ENCODE results near the gene ZNF597.

Gene ZNF597

GRCh38 chr16:3472878-3473595, 29.7 kb upstream of the ZNF597 start:
- Histone ChIP-seq H3K9ac (ENCODE audit: low read depth, low read length) (no peak overlapping the region), H3K4me1 (ENCODE audit: control insufficient read depth, insufficient read depth, low read length) (no peaks in the 10 kb centered on the region), H3K27me3 (ENCODE audit: control insufficient read depth, insufficient read depth, low read length) (no peaks in the 10 kb centered on the region), H3K4me3 (ENCODE audit: low read depth, low read length) (no peak overlapping the region), H3K9me3 (ENCODE audit: control insufficient read depth, insufficient read depth, low read length) (no peaks in the 10 kb centered on the region), H3K36me3 (ENCODE audit: control insufficient read depth, insufficient read depth, low read length) (peaks cover 2% of the 10 kb centered on the region)

GRCh38 chr16:3471518-3472176, 28.3 kb upstream of the ZNF597 start:
- H3K9ac ChIP-seq (ENCODE audit: low read depth, low read length): no peak overlapping the region
- no peak overlapping the region for H3K4me3 ChIP-seq (ENCODE audit: low read depth, low read length)
- peaks cover 2% of the 10 kb centered on the region for H3K36me3 ChIP-seq (ENCODE audit: control insufficient read depth, insufficient read depth, low read length)
- no peaks in the 10 kb centered on the region for H3K27me3 ChIP-seq (ENCODE audit: control insufficient read depth, insufficient read depth, low read length)
- H3K9me3 ChIP-seq (ENCODE audit: control insufficient read depth, insufficient read depth, low read length): no peaks in the 10 kb centered on the region
- no peaks in the 10 kb centered on the region for H3K4me1 ChIP-seq (ENCODE audit: control insufficient read depth, insufficient read depth, low read length)

- no peak overlapping the region for H3K4me3 ChIP-seq (ENCODE audit: low read depth, low read length)
- H3K4me1 ChIP-seq (ENCODE audit: control insufficient read depth, insufficient read depth, low read length): no peaks in the 10 kb centered on the region
- H3K9ac ChIP-seq (ENCODE audit: low read depth, low read length): no peak overlapping the region
- H3K9me3 ChIP-seq (ENCODE audit: control insufficient read depth, insufficient read depth, low read length): no peaks in the 10 kb centered on the region
- peaks cover 2% of the 10 kb centered on the region for H3K36me3 ChIP-seq (ENCODE audit: control insufficient read depth, insufficient read depth, low read length)
- H3K27me3 ChIP-seq (ENCODE audit: control insufficient read depth, insufficient read depth, low read length): no peaks in the 10 kb centered on the region
These were observed 27.4 kb upstream of the ZNF597 start for GRCh38 chr16:3470723-3471122.

- H3K27me3 ChIP-seq (ENCODE audit: control insufficient read depth, insufficient read depth, low read length): no peaks in the 10 kb centered on the region
- no peak overlapping the region for H3K9ac ChIP-seq (ENCODE audit: low read depth, low read length)
- no peaks in the 10 kb centered on the region for H3K4me1 ChIP-seq (ENCODE audit: control insufficient read depth, insufficient read depth, low read length)
- H3K9me3 ChIP-seq (ENCODE audit: control insufficient read depth, insufficient read depth, low read length): no peaks in the 10 kb centered on the region
- H3K4me3 ChIP-seq (ENCODE audit: low read depth, low read length): no peak overlapping the region
- H3K36me3 ChIP-seq (ENCODE audit: control insufficient read depth, insufficient read depth, low read length): peaks cover 2% of the 10 kb centered on the region
These were observed 26.4 kb upstream of the ZNF597 start for GRCh38 chr16:3469736-3470135.

- Histone ChIP-seq H3K9me3 (ENCODE audit: control insufficient read depth, insufficient read depth, low read length) (no peaks in the 10 kb centered on the region), H3K9ac (ENCODE audit: low read depth, low read length) (no peak overlapping the region), H3K4me3 (ENCODE audit: low read depth, low read length) (no peak overlapping the region), H3K27me3 (ENCODE audit: control insufficient read depth, insufficient read depth, low read length) (no peaks in the 10 kb centered on the region), H3K36me3 (ENCODE audit: control insufficient read depth, insufficient read depth, low read length) (peaks cover 2% of the 10 kb centered on the region), H3K4me1 (ENCODE audit: control insufficient read depth, insufficient read depth, low read length) (no peaks in the 10 kb centered on the region)
These were observed 25.2 kb upstream of the ZNF597 start for GRCh38 chr16:3468501-3468900.

- H3K4me3 ChIP-seq (ENCODE audit: low read depth, low read length): peak overlapping the region; percentile 6
- H3K36me3 ChIP-seq (ENCODE audit: control insufficient read depth, insufficient read depth, low read length): peaks cover 2% of the 10 kb centered on the region
- no peaks in the 10 kb centered on the region for H3K4me1 ChIP-seq (ENCODE audit: control insufficient read depth, insufficient read depth, low read length)
- H3K9ac ChIP-seq (ENCODE audit: low read depth, low read length): no peak overlapping the region
- H3K9me3 ChIP-seq (ENCODE audit: control insufficient read depth, insufficient read depth, low read length): no peaks in the 10 kb centered on the region
- no peaks in the 10 kb centered on the region for H3K27me3 ChIP-seq (ENCODE audit: control insufficient read depth, insufficient read depth, low read length)
These were observed 24.6 kb upstream of the ZNF597 start for GRCh38 chr16:3467921-3468320.

GRCh38 chr16:3467182-3467581, 23.9 kb upstream of the ZNF597 start:
- H3K4me1 ChIP-seq (ENCODE audit: control insufficient read depth, insufficient read depth, low read length): no peaks in the 10 kb centered on the region
- H3K4me3 ChIP-seq (ENCODE audit: low read depth, low read length): no peak overlapping the region
- H3K36me3 ChIP-seq (ENCODE audit: control insufficient read depth, insufficient read depth, low read length): peaks cover 2% of the 10 kb centered on the region
- no peaks in the 10 kb centered on the region for H3K27me3 ChIP-seq (ENCODE audit: control insufficient read depth, insufficient read depth, low read length)
- no peak overlapping the region for H3K9ac ChIP-seq (ENCODE audit: low read depth, low read length)
- H3K9me3 ChIP-seq (ENCODE audit: control insufficient read depth, insufficient read depth, low read length): no peaks in the 10 kb centered on the region

- Histone ChIP-seq H3K4me3 (ENCODE audit: low read depth, low read length) (no peak overlapping the region), H3K27me3 (ENCODE audit: control insufficient read depth, insufficient read depth, low read length) (no peaks in the 10 kb centered on the region), H3K36me3 (ENCODE audit: control insufficient read depth, insufficient read depth, low read length) (no peaks in the 10 kb centered on the region), H3K4me1 (ENCODE audit: control insufficient read depth, insufficient read depth, low read length) (no peaks in the 10 kb centered on the region), H3K9me3 (ENCODE audit: control insufficient read depth, insufficient read depth, low read length) (no peaks in the 10 kb centered on the region), H3K9ac (ENCODE audit: low read depth, low read length) (no peak overlapping the region)
These were observed 22.7 kb upstream of the ZNF597 start for GRCh38 chr16:3465911-3466584.

- no peak overlapping the region for H3K4me3 ChIP-seq (ENCODE audit: low read depth, low read length)
- H3K27me3 ChIP-seq (ENCODE audit: control insufficient read depth, insufficient read depth, low read length): no peaks in the 10 kb centered on the region
- no peaks in the 10 kb centered on the region for H3K36me3 ChIP-seq (ENCODE audit: control insufficient read depth, insufficient read depth, low read length)
- no peak overlapping the region for H3K9ac ChIP-seq (ENCODE audit: low read depth, low read length)
- no peaks in the 10 kb centered on the region for H3K9me3 ChIP-seq (ENCODE audit: control insufficient read depth, insufficient read depth, low read length)
- H3K4me1 ChIP-seq (ENCODE audit: control insufficient read depth, insufficient read depth, low read length): no peaks in the 10 kb centered on the region
These were observed 22.0 kb upstream of the ZNF597 start for GRCh38 chr16:3465301-3465700.

GRCh38 chr16:3461151-3461550, 17.8 kb upstream of the ZNF597 start:
- H3K4me1 ChIP-seq (ENCODE audit: control insufficient read depth, insufficient read depth, low read length): peaks cover 9% of the 10 kb centered on the region
- no peaks in the 10 kb centered on the region for H3K9me3 ChIP-seq (ENCODE audit: control insufficient read depth, insufficient read depth, low read length)
- H3K27me3 ChIP-seq (ENCODE audit: control insufficient read depth, insufficient read depth, low read length): no peaks in the 10 kb centered on the region
- no peak overlapping the region for H3K9ac ChIP-seq (ENCODE audit: low read depth, low read length)
- no peaks in the 10 kb centered on the region for H3K36me3 ChIP-seq (ENCODE audit: control insufficient read depth, insufficient read depth, low read length)
- H3K4me3 ChIP-seq (ENCODE audit: low read depth, low read length): no peak overlapping the region

- H3K27me3 ChIP-seq (ENCODE audit: control insufficient read depth, insufficient read depth, low read length): no peaks in the 10 kb centered on the region
- no peak overlapping the region for H3K9ac ChIP-seq (ENCODE audit: low read depth, low read length)
- no peak overlapping the region for H3K4me3 ChIP-seq (ENCODE audit: low read depth, low read length)
- H3K9me3 ChIP-seq (ENCODE audit: control insufficient read depth, insufficient read depth, low read length): no peaks in the 10 kb centered on the region
- no peaks in the 10 kb centered on the region for H3K36me3 ChIP-seq (ENCODE audit: control insufficient read depth, insufficient read depth, low read length)
- peaks cover 9% of the 10 kb centered on the region for H3K4me1 ChIP-seq (ENCODE audit: control insufficient read depth, insufficient read depth, low read length)
These were observed 17.3 kb upstream of the ZNF597 start for GRCh38 chr16:3460585-3460984.

- Histone ChIP-seq H3K27me3 (ENCODE audit: control insufficient read depth, insufficient read depth, low read length) (no peaks in the 10 kb centered on the region), H3K4me3 (ENCODE audit: low read depth, low read length) (no peak overlapping the region), H3K9ac (ENCODE audit: low read depth, low read length) (no peak overlapping the region), H3K9me3 (ENCODE audit: control insufficient read depth, insufficient read depth, low read length) (no peaks in the 10 kb centered on the region), H3K4me1 (ENCODE audit: control insufficient read depth, insufficient read depth, low read length) (peaks cover 9% of the 10 kb centered on the region), H3K36me3 (ENCODE audit: control insufficient read depth, insufficient read depth, low read length) (no peaks in the 10 kb centered on the region)
These were observed 16.8 kb upstream of the ZNF597 start for GRCh38 chr16:3460121-3460520.
